HepG2 (cell line): ENCODE results near the gene TOB1. TPM values are rescaled to one million over a fixed set of nuclear protein-coding genes. Genes with fewer than 3 reads are reported as not detected.

Source experiments
- ARNTL ChIP-seq: sonication (generic); formaldehyde crosslinking; IDR thresholded peaks from 2 replicates; pipeline ENCODE4 v1.4.0; 2020; ENCODE audit warnings: mild to moderate bottlenecking, missing genetic modification reagents
- CHD2 ChIP-seq: IDR thresholded peaks from 2 replicates; pipeline ENCODE4 v1.6.1; 2011; ENCODE audit warnings: low read depth, low read length, improper control_type of control experiment
- GMEB2 ChIP-seq: IDR thresholded peaks from 2 replicates; pipeline ENCODE4 v1.6.1; 2016; ENCODE audit warnings: missing biosample characterization, missing genetic modification reagents, low read depth
- HHEX ChIP-seq: IDR thresholded peaks from 2 replicates; pipeline ENCODE4 v1.6.1; 2016; ENCODE audit warnings: control low read depth
- HOXD1 ChIP-seq: sonication (generic); formaldehyde crosslinking; IDR thresholded peaks from 2 replicates; pipeline ENCODE4 v1.5.0; 2020; ENCODE audit warnings: missing genetic modification reagents
- KDM1A ChIP-seq: IDR thresholded peaks from 2 replicates; pipeline ENCODE4 v1.6.1; 2016; ENCODE audit warnings: missing compliant biosample characterization
- KDM5A ChIP-seq: fragments of 200-600 bp; sonication (generic); IDR thresholded peaks from 2 replicates; pipeline ENCODE4 v1.7.0; 2018; ENCODE audit warnings: antibody characterized with exemption, mild to moderate bottlenecking, low read length, borderline replicate concordance
- MYNN ChIP-seq: sonication (generic); formaldehyde crosslinking; IDR thresholded peaks from 2 replicates; pipeline ENCODE4 v1.4.0; 2020; ENCODE audit warnings: mild to moderate bottlenecking, low read depth, missing genetic modification reagents
- NONO ChIP-seq, 2 experiments: fragments of 450-650 bp in 1 of 2; sonication (generic) in 1 of 2; formaldehyde crosslinking in 1 of 2; IDR thresholded peaks in 1 of 2; conservative IDR thresholded peaks in 1 of 2; 2 replicates each; pipeline versions ENCODE4 v1.6.1 to v1.8.0; 2017 to 2022; ENCODE audit warnings: mild to moderate bottlenecking in 1 of 2, missing genetic modification reagents in 1 of 2, moderate library complexity in 1 of 2
- REXO4 ChIP-seq: sonication (generic); formaldehyde crosslinking; IDR thresholded peaks from 2 replicates; pipeline ENCODE4 v1.8.0; 2022; ENCODE audit warnings: missing genetic modification reagents, mild to moderate bottlenecking, borderline replicate concordance
- TCF7L2 ChIP-seq: IDR thresholded peaks from 2 replicates; pipeline ENCODE4 v1.6.1; 2011; ENCODE audit warnings: mild to moderate bottlenecking, low read depth, low read length, moderate library complexity
- YEATS4 ChIP-seq: sonication (generic); formaldehyde crosslinking; IDR thresholded peaks from 2 replicates; pipeline ENCODE4 v1.4.0; 2020; ENCODE audit warnings: missing genetic modification reagents, borderline replicate concordance
- ZC3H13 ChIP-seq: sonication (generic); formaldehyde crosslinking; IDR thresholded peaks from 2 replicates; pipeline ENCODE4 v1.8.1; 2023; ENCODE audit warnings: mild to moderate bottlenecking, missing genetic modification reagents, moderate library complexity
- ZKSCAN8 ChIP-seq: IDR thresholded peaks from 2 replicates; pipeline ENCODE4 v1.6.1; 2016; ENCODE audit warnings: borderline replicate concordance, missing genetic modification reagents, missing compliant biosample characterization
- ZNF20 ChIP-seq: sonication (generic); formaldehyde crosslinking; IDR thresholded peaks from 2 replicates; pipeline ENCODE4 v1.4.0; 2020; ENCODE audit warnings: mild to moderate bottlenecking, moderate library complexity, missing genetic modification reagents
- ZNF230 ChIP-seq: sonication (generic); formaldehyde crosslinking; IDR thresholded peaks from 2 replicates; pipeline ENCODE4 v1.4.0; 2020; ENCODE audit warnings: mild to moderate bottlenecking, missing genetic modification reagents
- ZNF513 ChIP-seq: sonication (generic); formaldehyde crosslinking; conservative IDR thresholded peaks from 2 replicates; pipeline ENCODE4 v1.5.0; 2020; ENCODE audit warnings: missing genetic modification reagents
- ZNF7 ChIP-seq: IDR thresholded peaks from 2 replicates; pipeline ENCODE4 v1.6.1; 2016; ENCODE audit warnings: missing biosample characterization, missing genetic modification reagents
- ZUFSP ChIP-seq: sonication (generic); formaldehyde crosslinking; IDR thresholded peaks from 2 replicates; pipeline ENCODE4 v1.9.0; 2021; ENCODE audit warnings: missing genetic modification reagents, mild to moderate bottlenecking, borderline replicate concordance
- polyA plus RNA-seq, 8 experiments: library from polyadenylated mRNA; depleted of rRNA in 3 of 8; stranded (reverse) in 7 of 8; unstranded in 1 of 8; fragments of >200 nt; fragmentation: Illumina TruSeq in 4 of 8; extraction: Trizol in 4 of 8; gene quantifications; 2 replicates each; pipeline versions ENCODE4 v1.2.1 to v1.2.3, GENCODE V29; 2011 to 2016; ENCODE audit warnings: low read depth in 4 of 8, missing spikeins in 1 of 8, mixed read lengths in 1 of 8; ENCODE audit not compliant: insufficient read depth in 1 of 8
- total RNA-seq, 5 experiments: library from RNA; depleted of rRNA; stranded (reverse); fragments of >200 nt; fragmentation: Illumina TruSeq; extraction: Trizol; gene quantifications; 2 replicates each; pipeline ENCODE4 v1.2.3, GENCODE V29; 2016; ENCODE audit warnings: low read depth in 1 of 5
- TF ChIP-seq, protein P1 (sequence below): sonication (generic); formaldehyde crosslinking; conservative IDR thresholded peaks from 2 replicates; pipeline ENCODE4 v1.8.0; 2022; ENCODE audit warnings: mild to moderate bottlenecking, moderate library complexity, missing genetic modification reagents
- TF ChIP-seq, protein P2 (sequence below): sonication (generic); formaldehyde crosslinking; conservative IDR thresholded peaks from 2 replicates; pipeline ENCODE4 v1.4.0; 2020; ENCODE audit warnings: missing genetic modification reagents
- TF ChIP-seq, protein P3 (sequence below): IDR thresholded peaks from 2 replicates; pipeline ENCODE4 v1.6.1; 2018; ENCODE audit warnings: missing genetic modification reagents

TOB1 gene
- total and polyA plus RNA-seq, 2 of the 13 experiments (the other 11 are each of a cell fraction or from before 2014, with no cell fraction given), result 21.9 to 57.7 TPM

GRCh38 chr17:50866950-50867362 is 802 bp upstream of the TOB1 start (continued):
- TF ChIP-seq ZNF7 (CRISPR knock-in tag) (no peak), TCF7L2 (no peak), ZUFSP (CRISPR knock-in tag) (0 out of 2 replicates have a peak, but pooled peaks have one; percentile 44), ZNF230 (CRISPR knock-in tag) (no peak), NONO (IDR thresholded peaks at IDR 0.05) (no peak), NONO (CRISPR knock-in tag; conservative IDR thresholded peaks at IDR 0.05) (no peak), ZKSCAN8 (CRISPR knock-in tag) (no peak), REXO4 (CRISPR knock-in tag) (peak; percentile 78), ZNF513 (CRISPR knock-in tag) (0 out of 2 replicates have a peak, but pooled peaks have one; percentile 79), ARNTL (CRISPR knock-in tag) (no peak; the same call in 1 of the 2 replicates), ZC3H13 (no peak; the same call in 1 of the 2 replicates), CHD2 (no peak), ZNF20 (CRISPR knock-in tag) (peak; percentile 29; the same call in 1 of the 2 replicates), KDM5A (peak; percentile 40; the same call in 1 of the 2 replicates), GMEB2 (CRISPR knock-in tag) (no peak), KDM1A (CRISPR knock-in tag) (no peak), YEATS4 (CRISPR knock-in tag) (no peak; the same call in none of the 2 replicates), MYNN (no peak), HOXD1 (no peak), HHEX (CRISPR knock-in tag) (no peak)
- TF ChIP-seq, protein P1, sequence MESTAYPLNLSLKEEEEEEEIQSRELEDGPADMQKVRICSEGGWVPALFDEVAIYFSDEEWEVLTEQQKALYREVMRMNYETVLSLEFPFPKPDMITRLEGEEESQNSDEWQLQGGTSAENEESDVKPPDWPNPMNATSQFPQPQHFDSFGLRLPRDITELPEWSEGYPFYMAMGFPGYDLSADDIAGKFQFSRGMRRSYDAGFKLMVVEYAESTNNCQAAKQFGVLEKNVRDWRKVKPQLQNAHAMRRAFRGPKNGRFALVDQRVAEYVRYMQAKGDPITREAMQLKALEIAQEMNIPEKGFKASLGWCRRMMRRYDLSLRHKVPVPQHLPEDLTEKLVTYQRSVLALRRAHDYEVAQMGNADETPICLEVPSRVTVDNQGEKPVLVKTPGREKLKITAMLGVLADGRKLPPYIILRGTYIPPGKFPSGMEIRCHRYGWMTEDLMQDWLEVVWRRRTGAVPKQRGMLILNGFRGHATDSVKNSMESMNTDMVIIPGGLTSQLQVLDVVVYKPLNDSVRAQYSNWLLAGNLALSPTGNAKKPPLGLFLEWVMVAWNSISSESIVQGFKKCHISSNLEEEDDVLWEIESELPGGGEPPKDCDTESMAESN, result no peak
- TF ChIP-seq, protein P2, sequence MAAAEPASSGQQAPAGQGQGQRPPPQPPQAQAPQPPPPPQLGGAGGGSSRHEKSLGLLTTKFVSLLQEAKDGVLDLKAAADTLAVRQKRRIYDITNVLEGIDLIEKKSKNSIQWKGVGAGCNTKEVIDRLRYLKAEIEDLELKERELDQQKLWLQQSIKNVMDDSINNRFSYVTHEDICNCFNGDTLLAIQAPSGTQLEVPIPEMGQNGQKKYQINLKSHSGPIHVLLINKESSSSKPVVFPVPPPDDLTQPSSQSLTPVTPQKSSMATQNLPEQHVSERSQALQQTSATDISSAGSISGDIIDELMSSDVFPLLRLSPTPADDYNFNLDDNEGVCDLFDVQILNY (CRISPR knock-in tag), result no peak
- TF ChIP-seq, protein P3, sequence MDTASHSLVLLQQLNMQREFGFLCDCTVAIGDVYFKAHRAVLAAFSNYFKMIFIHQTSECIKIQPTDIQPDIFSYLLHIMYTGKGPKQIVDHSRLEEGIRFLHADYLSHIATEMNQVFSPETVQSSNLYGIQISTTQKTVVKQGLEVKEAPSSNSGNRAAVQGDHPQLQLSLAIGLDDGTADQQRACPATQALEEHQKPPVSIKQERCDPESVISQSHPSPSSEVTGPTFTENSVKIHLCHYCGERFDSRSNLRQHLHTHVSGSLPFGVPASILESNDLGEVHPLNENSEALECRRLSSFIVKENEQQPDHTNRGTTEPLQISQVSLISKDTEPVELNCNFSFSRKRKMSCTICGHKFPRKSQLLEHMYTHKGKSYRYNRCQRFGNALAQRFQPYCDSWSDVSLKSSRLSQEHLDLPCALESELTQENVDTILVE, result no peak
